Embryonic facial prominence (tissue), 1 donor: Measurements from ENCODE around the gene KRTAP24-1.

Experiments
- DNase-seq: peaks from one replicate; pipeline ENCODE4 v3.0.0-alpha.2; 2016; ENCODE audit errors: extremely low spot score

KRTAP24-1 gene

GRCh38 chr21:30234050-30234449 is 48.7 kb downstream of the KRTAP24-1 start:
- DNase-seq = no peak

- DNase-seq = peak; percentile 50
Measured at GRCh38 chr21:30233228-30234020, 49.3 kb downstream of the KRTAP24-1 start.

- no peak for DNase-seq
Measured at GRCh38 chr21:30232011-30232410, 50.7 kb downstream of the KRTAP24-1 start.
